B cell (primary cell): ENCODE measurements around the gene MBNL2.

Experiments used
- CTCF ChIP-seq: fragments of 200-600 bp; IDR thresholded peaks from one replicate; pipeline ENCODE4 v1.8.0; 2022; ENCODE audit warnings: antibody characterized with exemption, mild to moderate bottlenecking
- EZH2 ChIP-seq: IDR thresholded peaks from 2 replicates; pipeline ENCODE4 v1.6.1; 2012; ENCODE audit warnings: borderline replicate concordance, low read depth, mild to moderate bottlenecking, moderate library complexity, low read length; ENCODE audit not compliant: insufficient read depth, poor library complexity, severe bottlenecking

DNA sequence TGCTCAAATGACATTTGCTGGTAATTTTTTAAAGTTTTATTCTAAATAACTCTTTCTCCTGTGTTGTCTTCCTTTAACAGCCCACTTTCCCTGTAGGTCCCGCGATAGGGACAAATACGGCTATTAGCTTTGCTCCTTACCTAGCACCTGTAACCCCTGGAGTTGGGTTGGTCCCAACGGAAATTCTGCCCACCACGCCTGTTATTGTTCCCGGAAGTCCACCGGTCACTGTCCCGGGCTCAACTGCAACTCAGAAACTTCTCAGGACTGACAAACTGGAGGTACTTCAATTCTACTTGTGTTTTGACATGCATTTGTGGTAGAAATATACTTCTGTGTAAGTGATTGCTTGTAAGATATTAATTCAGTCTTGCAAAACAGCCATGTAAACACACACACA lies 120.8 kb downstream of the MBNL2 start:
- TF ChIP-seq CTCF, result no peak
- TF ChIP-seq EZH2, result no peak
